Lower leg skin (tissue), 3 donors: ENCODE data around the gene MAP4K3.

Source experiments
- POLR2A ChIP-seq, 2 donors: fragments of 450-650 bp; IDR thresholded peaks; one replicate each; pipeline ENCODE4 v1.6.1; 2016 to 2017; ENCODE audit warnings: antibody characterized with exemption in 2 of 2, mild to moderate bottlenecking in 1 of 2, moderate library complexity in 1 of 2
- TF ChIP-seq, protein P1 (sequence below), 3 donors: fragments of 450-650 bp; IDR thresholded peaks; one replicate each; pipeline ENCODE4 v1.5.1; 2016; ENCODE audit warnings: antibody characterized with exemption in 3 of 3, mild to moderate bottlenecking in 3 of 3, moderate library complexity in 2 of 3

GRCh38 chr2:39325966-39326365, 111.1 kb downstream of the MAP4K3 start:
- TF ChIP-seq, protein P1, sequence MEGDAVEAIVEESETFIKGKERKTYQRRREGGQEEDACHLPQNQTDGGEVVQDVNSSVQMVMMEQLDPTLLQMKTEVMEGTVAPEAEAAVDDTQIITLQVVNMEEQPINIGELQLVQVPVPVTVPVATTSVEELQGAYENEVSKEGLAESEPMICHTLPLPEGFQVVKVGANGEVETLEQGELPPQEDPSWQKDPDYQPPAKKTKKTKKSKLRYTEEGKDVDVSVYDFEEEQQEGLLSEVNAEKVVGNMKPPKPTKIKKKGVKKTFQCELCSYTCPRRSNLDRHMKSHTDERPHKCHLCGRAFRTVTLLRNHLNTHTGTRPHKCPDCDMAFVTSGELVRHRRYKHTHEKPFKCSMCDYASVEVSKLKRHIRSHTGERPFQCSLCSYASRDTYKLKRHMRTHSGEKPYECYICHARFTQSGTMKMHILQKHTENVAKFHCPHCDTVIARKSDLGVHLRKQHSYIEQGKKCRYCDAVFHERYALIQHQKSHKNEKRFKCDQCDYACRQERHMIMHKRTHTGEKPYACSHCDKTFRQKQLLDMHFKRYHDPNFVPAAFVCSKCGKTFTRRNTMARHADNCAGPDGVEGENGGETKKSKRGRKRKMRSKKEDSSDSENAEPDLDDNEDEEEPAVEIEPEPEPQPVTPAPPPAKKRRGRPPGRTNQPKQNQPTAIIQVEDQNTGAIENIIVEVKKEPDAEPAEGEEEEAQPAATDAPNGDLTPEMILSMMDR (IDR thresholded peaks at IDR 0.05): no peak
- no peak for TF ChIP-seq POLR2A (IDR thresholded peaks at IDR 0.05)
